Loucy (cell line): ENCODE results near the gene WDR48.

Source experiments
- H2AFZ ChIP-seq: fragments of 200-600 bp; sonication (generic); 2 replicates; pipeline ENCODE4 v1.6.0; 2016; ENCODE audit warnings: antibody characterized with exemption, mild to moderate bottlenecking, low read length, moderate library complexity
- H3F3A ChIP-seq: fragments of 200-600 bp; 2 replicates; pipeline ENCODE4 v1.6.0; 2016; ENCODE audit warnings: antibody characterized with exemption, low read depth, mild to moderate bottlenecking
- H3K27me3 ChIP-seq: fragments of 200-600 bp; sonication (generic); 2 replicates; pipeline ENCODE4 v1.6.1; 2014; ENCODE audit warnings: low read length, mild to moderate bottlenecking; ENCODE audit not compliant: insufficient read depth, poor library complexity, severe bottlenecking
- H3K36me3 ChIP-seq: fragments of 200-600 bp; sonication (generic); 2 replicates; pipeline ENCODE4 v1.6.1; 2016; ENCODE audit warnings: low read length; ENCODE audit not compliant: insufficient read depth
- H3K4me1 ChIP-seq: fragments of 200-600 bp; sonication (generic); 2 replicates; pipeline ENCODE4 v1.5.1; 2014; ENCODE audit warnings: low read length, mild to moderate bottlenecking; ENCODE audit not compliant: insufficient read depth, poor library complexity, severe bottlenecking
- H3K4me2 ChIP-seq: fragments of 200-600 bp; sonication (generic); 2 replicates; pipeline ENCODE4 v1.6.0; 2014; ENCODE audit warnings: antibody characterized with exemption, low read length, low read depth, mild to moderate bottlenecking; ENCODE audit not compliant: poor library complexity, severe bottlenecking
- H3K4me3 ChIP-seq: fragments of 200-600 bp; sonication (generic); 2 replicates; pipeline ENCODE4 v1.5.1; 2014; ENCODE audit warnings: low read length, mild to moderate bottlenecking, mixed read lengths; ENCODE audit not compliant: poor library complexity, severe bottlenecking
- H3K79me2 ChIP-seq: fragments of 200-600 bp; sonication (generic); 2 replicates; pipeline ENCODE4 v1.6.1; 2014; ENCODE audit warnings: low read length; ENCODE audit not compliant: insufficient read depth
- H3K9ac ChIP-seq: fragments of 200-600 bp; sonication (generic); 2 replicates; pipeline ENCODE4 v1.6.0; 2014; ENCODE audit warnings: mild to moderate bottlenecking, low read depth, low read length, moderate library complexity; ENCODE audit not compliant: poor library complexity, severe bottlenecking
- H3K9me2 ChIP-seq: fragments of 200-600 bp; sonication (generic); replicated peaks from 2 replicates; pipeline ENCODE4 v1.6.1; 2016; ENCODE audit warnings: low read depth, low read length, mixed read lengths
- H3K9me3 ChIP-seq: fragments of 200-600 bp; sonication (generic); 2 replicates; pipeline ENCODE4 v1.6.1; 2014; ENCODE audit warnings: mild to moderate bottlenecking, antibody characterized with exemption, low read length, low read depth; ENCODE audit not compliant: insufficient read depth
- H4K20me1 ChIP-seq: fragments of 200-600 bp; sonication (generic); 2 replicates; pipeline ENCODE4 v1.6.0; 2014; ENCODE audit warnings: antibody characterized with exemption, low read length, mild to moderate bottlenecking; ENCODE audit not compliant: insufficient read depth, poor library complexity, severe bottlenecking
- EZH2phosphoT487 ChIP-seq: fragments of 200-600 bp; IDR thresholded peaks from 2 replicates; pipeline ENCODE4 v1.6.1; 2018; ENCODE audit warnings: antibody characterized with exemption, mild to moderate bottlenecking, moderate library complexity, borderline replicate concordance
- TF ChIP-seq, protein P1 (sequence below): fragments of 200-600 bp; sonication (generic); conservative IDR thresholded peaks from 2 replicates; pipeline ENCODE4 v1.5.1; 2014; ENCODE audit warnings: mild to moderate bottlenecking, antibody characterized with exemption, low read length

WDR48 gene

DNA sequence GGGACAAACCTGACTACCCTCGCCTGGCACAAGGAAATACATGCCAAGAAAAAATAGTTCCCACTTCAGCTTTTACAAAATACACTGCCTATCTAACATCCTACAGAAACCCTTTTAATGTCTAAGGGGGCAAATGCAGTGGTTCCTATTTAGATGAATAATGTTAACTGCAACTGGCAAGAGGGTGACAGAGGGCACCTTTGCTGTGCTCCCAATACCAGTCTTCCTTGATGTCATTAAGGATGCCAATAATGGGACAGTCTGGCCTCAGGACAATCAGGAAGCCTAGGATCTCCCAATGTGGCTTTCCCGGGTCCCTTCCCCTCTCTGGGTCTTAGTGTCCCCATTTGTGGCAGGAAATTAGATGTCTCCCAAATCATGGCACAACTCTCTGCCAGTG lies 87.6 kb downstream of the WDR48 start:
- Histone ChIP-seq H3K9ac (no peak overlapping the region), H3K4me1 (peaks cover 20% of the 10 kb centered on the region), H3K79me2 (no peaks in the 10 kb centered on the region; the same call in 1 of the 2 replicates), H3F3A (no peaks in the 10 kb centered on the region), H3K36me3 (peaks cover 36% of the 10 kb centered on the region; the same call in 1 of the 2 replicates), H3K9me3 (no peaks in the 10 kb centered on the region), H2AFZ (no peak overlapping the region), H3K4me3 (no peak overlapping the region), H3K27me3 (no peaks in the 10 kb centered on the region), H4K20me1 (no peaks in the 10 kb centered on the region), H3K9me2 (no peaks in the 10 kb centered on the region), H3K4me2 (no peak overlapping the region)
- TF ChIP-seq, protein P1, sequence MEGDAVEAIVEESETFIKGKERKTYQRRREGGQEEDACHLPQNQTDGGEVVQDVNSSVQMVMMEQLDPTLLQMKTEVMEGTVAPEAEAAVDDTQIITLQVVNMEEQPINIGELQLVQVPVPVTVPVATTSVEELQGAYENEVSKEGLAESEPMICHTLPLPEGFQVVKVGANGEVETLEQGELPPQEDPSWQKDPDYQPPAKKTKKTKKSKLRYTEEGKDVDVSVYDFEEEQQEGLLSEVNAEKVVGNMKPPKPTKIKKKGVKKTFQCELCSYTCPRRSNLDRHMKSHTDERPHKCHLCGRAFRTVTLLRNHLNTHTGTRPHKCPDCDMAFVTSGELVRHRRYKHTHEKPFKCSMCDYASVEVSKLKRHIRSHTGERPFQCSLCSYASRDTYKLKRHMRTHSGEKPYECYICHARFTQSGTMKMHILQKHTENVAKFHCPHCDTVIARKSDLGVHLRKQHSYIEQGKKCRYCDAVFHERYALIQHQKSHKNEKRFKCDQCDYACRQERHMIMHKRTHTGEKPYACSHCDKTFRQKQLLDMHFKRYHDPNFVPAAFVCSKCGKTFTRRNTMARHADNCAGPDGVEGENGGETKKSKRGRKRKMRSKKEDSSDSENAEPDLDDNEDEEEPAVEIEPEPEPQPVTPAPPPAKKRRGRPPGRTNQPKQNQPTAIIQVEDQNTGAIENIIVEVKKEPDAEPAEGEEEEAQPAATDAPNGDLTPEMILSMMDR: no peak
- no peak for TF ChIP-seq EZH2phosphoT487

DNA sequence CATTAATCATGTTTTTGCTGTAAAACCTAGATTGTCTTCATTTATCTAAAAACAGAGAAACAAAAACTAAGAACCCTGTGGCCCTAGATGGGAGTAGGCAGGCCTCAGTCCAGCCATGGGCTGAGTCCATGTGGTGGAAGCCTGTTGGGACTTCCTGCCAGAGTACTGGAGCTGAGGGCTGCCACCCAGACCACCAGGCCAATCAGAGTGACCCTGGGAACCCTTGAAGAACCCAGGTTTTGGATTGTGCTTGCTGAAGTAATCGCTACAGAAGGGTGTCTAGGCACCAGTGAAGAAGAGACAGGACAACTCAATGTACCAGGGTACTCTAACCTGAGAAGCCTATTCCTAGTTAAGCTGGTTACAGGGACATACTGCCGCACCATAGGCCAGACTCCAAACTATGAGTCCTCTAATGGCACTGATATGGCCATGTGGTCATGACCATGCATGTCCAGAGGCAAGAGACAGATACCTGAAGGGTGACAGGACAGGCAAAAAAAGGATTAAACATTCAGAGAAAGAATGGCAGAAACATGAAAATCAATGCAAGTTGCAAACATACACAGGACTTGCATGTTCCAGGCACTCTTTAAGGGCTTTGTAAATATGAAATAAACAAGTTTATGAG lies 88.6 kb downstream of the WDR48 start:
- Histone ChIP-seq H3K9ac (no peak overlapping the region), H3F3A (no peaks in the 10 kb centered on the region), H4K20me1 (no peaks in the 10 kb centered on the region), H3K4me1 (peaks cover 20% of the 10 kb centered on the region), H3K27me3 (no peaks in the 10 kb centered on the region), H3K9me3 (no peaks in the 10 kb centered on the region), H3K4me3 (no peak overlapping the region), H3K79me2 (no peaks in the 10 kb centered on the region; the same call in 1 of the 2 replicates), H2AFZ (no peak overlapping the region), H3K9me2 (no peaks in the 10 kb centered on the region), H3K36me3 (peaks cover 46% of the 10 kb centered on the region; the same call in 1 of the 2 replicates), H3K4me2 (no peak overlapping the region)
- TF ChIP-seq, protein P1: no peak
- no peak for TF ChIP-seq EZH2phosphoT487

DNA sequence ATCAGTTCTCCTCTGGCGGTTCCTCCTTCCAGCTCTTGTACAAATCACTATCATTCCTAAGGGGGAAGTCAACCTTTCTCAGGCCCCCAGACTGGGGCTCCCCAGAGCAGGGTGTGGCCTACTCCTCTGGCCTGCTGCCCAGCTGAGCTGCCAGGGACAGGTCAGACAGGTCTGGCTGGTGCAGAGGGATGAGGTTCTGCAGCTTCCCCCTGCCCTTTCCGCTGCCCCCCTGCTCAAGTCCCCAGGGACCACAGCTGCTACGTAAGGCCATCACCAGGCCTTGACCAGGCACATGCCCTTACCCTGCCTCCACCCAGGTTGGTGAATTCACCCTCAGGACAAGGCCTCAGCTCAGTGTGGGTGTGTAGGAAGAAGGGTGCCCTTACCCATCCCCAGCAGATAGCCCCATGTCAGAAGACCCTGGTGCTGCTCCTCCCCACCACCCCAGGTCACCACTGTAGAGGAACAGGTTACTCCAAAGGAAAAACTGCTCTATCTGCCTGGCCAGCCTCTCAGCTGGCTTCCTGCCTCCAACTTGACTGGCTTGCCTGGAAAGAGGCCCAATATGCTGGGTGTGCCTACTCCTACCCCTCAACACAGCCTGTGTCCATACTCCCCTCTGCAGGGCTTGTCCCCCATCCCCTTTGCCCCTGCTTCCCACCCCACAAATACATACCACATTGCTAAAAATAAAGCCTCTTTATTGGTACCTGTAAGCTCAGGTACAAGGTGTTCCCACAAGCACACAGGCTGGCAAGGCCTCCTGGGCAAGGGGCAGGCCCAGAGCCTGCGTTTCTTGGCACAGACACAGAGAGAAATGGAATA lies 89.6 kb downstream of the WDR48 start:
- H3K4me2 ChIP-seq: no peak overlapping the region
- no peaks in the 10 kb centered on the region for H3K9me3 ChIP-seq
- peaks cover 27% of the 10 kb centered on the region for H3K4me1 ChIP-seq
- no peak overlapping the region for H2AFZ ChIP-seq
- peaks cover 7% of the 10 kb centered on the region; the same call in 1 of the 2 replicates for H3K79me2 ChIP-seq
- no peak for TF ChIP-seq EZH2phosphoT487
- TF ChIP-seq, protein P1: no peak
- H3K4me3 ChIP-seq: no peak overlapping the region
- no peaks in the 10 kb centered on the region for H3F3A ChIP-seq
- H3K9ac ChIP-seq: no peak overlapping the region
- H3K9me2 ChIP-seq: no peaks in the 10 kb centered on the region
- no peaks in the 10 kb centered on the region for H4K20me1 ChIP-seq
- H3K27me3 ChIP-seq: no peaks in the 10 kb centered on the region
- H3K36me3 ChIP-seq: peaks cover 55% of the 10 kb centered on the region; the same call in 1 of the 2 replicates
